ENCODE measurements around the gene SEMA6B. TPM values are rescaled to one million over a fixed set of nuclear protein-coding genes. Genes with fewer than 3 reads are reported as not detected.
"Not testable (repeated sequence)": the region's sequence is repeated elsewhere in the genome, so short reads cannot be mapped to it uniquely, and the experiment has no call there.

The SEMA6B gene
- polyA plus RNA-seq, 4 donors: 2.3 to 3.8 (median 3.0) TPM

DNA sequence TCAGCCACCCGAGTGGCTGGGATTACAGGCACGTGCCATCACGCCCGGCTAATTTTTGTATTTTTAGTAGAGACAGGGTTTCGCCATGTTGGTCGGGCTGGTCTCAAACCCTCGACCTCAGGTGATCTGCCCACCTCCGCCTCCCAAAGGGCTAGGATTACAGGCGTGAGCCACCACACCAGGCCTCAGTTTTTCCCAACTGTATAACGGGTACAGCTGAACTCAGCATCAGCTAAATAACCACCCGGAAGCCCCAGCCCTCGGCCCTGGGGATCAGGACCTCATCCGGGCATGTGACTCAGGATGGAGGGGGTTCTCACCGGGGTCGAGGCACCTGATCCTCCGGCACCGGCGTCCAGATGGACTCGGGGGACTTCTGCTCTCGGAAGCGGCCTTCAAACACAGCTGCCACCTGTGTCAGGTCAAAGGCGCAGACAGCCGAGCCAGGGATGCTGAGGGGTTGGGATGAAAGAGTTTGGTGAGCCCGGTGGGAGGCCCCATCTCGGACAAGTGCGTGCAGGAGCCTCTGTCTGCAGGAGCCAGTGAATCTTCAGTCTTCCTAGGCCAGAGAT is 8.9 kb downstream of the SEMA6B start:
- DNase-seq (ENCODE audit: low read depth in 4 of 4, low spot score in 3 of 4): no peak

DNA sequence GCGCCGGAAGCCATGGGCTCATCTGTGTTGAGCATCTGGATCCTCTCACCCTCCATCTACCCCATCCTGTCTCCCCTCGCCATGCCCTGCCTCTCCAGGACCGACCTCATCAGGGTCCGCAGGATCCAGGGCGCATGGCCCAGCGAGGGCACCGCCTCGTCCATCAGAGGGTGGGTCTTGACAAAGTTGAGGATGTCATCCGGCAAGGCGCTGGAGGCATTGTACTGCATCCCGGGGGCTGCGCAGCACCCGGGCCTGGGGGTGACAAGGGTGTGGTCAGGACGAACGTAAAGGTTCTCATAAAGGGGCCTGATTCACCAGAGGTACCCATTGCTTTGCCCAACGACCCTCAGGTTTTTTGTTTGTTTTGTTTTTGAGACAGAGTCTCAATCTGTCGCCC is 9.5 kb downstream of the SEMA6B start:
- no peak for DNase-seq (ENCODE audit: low read depth in 4 of 4, low spot score in 3 of 4)

DNA sequence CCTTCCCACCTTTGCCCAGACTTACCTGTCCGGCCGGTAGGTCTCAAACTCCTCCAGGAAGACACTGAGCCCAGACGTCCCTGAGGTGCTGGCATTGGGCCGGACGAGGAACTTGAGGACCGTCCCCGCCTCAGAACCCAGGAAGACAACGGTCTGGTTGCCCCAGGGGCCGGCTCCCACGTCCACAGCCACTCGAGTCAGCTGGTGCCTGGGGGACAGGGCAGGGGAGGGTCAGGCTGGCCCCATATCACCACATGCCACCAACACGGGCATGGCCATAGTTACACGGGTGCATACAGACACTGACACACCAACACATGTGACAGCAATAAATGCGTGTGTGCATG is 11.3 kb downstream of the SEMA6B start:
- no peak for DNase-seq (ENCODE audit: low read depth in 4 of 4, low spot score in 3 of 4)

- DNase-seq (ENCODE audit: low read depth in 4 of 4, low spot score in 3 of 4): no peak
Observed at GRCh38 chr19:4547303-4548237, 11.9 kb downstream of the SEMA6B start.

DNA sequence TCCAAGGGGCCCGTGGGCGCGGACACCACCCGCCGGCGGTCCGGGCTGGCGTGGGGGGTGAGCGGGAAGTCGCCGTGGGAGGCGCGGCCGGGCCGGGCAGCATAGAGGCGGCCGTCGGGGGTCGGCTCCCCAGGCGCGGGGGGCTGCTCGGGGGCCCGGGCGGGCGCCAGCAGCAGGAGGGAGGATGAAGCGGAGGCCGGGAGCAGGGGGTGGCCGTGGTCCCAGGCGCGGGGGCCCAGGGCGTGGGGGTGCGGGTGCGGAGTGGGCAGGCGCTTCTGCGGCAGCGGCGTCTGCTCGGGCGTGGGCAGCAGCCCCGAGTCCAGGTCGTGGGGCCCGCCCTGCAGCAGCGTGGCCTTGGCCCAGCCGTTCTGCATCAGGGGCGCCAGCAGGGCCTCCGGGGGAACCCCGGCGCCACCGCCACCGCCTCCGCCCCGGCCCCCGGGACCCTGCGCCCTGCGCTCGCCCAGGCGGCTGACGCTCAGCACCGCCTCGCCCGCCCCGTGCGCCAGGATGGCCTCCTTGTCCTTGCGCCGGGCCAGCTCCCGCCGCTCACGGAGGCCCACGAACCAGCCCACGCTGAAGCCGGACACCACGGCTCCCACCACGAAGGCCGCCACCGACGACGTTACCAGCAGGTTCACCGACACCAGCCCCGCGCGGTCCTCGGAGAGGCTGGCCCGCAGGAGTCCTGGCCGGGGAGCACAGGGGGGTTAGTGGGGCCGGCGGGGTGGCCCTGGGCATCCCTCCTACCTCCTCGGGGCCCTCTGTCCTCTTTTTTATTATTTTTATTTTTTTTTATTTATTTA is 15.4 kb downstream of the SEMA6B start:
- no peak for DNase-seq (ENCODE audit: low read depth in 4 of 4, low spot score in 3 of 4)

- DNase-seq (ENCODE audit: low read depth in 4 of 4, low spot score in 3 of 4): no peak
Observed at GRCh38 chr19:4542896-4543841, 16.3 kb downstream of the SEMA6B start.

GRCh38 chr19:4541806-4542145 is 17.7 kb downstream of the SEMA6B start:
- DNase-seq (ENCODE audit: low read depth in 4 of 4, low spot score in 3 of 4): not testable (repeated sequence)

DNA sequence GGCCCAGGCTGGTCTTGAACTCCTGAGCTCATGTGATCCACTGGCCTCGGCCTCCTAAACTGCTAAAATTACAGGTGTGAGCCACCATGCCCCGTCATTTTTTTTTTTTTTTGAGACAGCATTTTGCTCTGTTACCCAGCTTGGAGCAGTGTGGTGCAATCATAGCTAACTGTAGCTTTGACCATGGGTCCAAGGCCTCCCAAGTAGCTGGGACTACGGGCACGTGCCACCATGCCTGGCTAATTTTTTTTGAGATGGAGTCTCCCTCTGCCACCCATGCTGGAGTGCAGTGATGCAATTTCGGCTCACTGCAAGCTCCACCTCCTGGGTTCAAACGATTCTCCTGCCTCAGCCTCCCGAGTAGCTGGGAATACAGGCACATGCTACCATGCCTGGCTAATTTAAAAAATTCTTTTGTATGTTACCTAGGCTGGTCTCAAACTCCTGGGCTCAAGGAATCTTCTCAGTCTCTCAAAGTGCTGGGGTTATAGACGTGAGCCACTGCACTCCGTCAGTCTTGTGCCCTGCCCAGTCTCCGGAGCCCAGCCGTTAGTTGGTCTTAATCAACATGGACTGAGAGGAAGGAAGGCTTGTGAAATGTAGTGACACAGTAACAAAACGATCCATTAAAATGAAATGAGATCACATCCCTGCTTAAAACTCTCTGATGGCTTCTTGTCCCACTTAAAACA is 18.2 kb downstream of the SEMA6B start:
- DNase-seq (ENCODE audit: low read depth in 4 of 4, low spot score in 3 of 4): no peak

DNA sequence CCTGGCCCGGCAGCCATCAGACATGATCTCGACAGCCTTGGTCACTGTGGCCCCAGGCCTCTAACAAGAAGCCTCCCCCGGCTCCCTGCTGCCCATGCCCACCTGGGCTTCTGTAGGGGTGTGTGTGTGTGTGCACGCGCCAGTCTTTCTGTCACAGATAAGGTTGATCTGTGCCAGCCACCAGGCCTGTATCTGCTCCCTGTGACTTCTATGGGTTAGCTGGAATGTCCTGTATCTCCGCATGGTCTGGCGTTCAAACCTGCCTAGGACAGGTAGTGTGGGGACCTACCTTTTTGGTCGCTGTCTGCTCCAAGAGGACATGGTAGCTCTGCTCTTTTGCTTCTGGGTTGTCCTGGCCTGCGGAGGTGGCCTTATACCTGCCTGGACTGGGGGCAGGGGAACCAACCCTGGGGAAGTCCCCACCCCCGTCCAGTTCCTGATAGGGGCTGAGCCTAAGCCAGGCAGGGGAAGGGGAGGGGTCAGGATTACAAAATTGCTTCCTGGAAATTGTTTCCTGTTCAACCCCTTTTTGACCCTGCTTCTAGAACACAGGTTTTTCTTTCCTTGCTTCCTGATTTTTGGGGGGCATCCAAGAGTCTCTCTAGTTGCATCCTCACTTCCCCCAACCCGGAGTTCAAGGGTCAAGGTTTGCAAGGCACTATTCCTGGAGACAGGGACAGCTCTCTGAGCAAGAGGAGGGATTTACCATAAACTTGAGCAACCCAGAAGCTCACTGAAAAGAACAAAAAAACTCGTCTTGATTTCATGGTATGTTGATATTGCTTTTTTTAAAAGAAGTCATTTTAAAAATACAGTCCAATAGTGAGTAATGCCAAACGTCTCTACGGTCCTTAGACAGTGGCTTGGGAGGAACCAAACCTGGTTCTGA is 19.5 kb downstream of the SEMA6B start, which contains the start of gene LRG1:
Gene LRG1, minus strand, starts transcription at position 344 of the 889 bp plus-strand sequence. Its CDS starts 23 bp downstream, at position 321.
- DNase-seq (ENCODE audit: low read depth in 4 of 4, low spot score in 3 of 4): no peak

DNA sequence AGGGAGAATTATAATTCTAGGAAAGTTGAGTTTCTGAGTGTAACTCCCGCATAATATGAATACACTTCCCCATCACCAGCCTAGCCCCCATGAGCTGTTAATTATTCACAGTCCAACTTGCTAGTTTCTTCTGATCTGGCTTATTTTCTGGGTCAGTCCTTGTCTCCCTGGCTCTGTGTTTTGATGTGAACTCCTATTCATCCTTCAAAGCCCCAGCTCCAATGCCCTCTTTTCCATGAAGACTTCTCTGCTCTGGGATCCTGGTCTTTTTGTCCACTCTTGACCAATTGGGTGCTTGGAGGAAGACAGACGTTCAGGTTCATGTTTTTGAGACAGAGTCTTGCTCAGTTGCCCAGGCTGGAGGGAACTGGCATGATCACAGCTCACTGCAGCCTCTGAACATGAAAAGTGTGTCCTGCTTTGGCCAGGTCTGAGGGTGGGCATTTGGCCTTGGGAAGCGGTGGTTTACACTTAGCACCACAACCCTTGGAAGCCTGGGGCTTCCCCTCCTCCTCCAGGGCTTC is 20.3 kb downstream of the SEMA6B start:
- DNase-seq (ENCODE audit: low read depth in 4 of 4, low spot score in 3 of 4): no peak

GRCh38 chr19:4538601-4538954 is 20.9 kb downstream of the SEMA6B start:
- no peak for DNase-seq (ENCODE audit: low read depth in 4 of 4, low spot score in 3 of 4)

DNA sequence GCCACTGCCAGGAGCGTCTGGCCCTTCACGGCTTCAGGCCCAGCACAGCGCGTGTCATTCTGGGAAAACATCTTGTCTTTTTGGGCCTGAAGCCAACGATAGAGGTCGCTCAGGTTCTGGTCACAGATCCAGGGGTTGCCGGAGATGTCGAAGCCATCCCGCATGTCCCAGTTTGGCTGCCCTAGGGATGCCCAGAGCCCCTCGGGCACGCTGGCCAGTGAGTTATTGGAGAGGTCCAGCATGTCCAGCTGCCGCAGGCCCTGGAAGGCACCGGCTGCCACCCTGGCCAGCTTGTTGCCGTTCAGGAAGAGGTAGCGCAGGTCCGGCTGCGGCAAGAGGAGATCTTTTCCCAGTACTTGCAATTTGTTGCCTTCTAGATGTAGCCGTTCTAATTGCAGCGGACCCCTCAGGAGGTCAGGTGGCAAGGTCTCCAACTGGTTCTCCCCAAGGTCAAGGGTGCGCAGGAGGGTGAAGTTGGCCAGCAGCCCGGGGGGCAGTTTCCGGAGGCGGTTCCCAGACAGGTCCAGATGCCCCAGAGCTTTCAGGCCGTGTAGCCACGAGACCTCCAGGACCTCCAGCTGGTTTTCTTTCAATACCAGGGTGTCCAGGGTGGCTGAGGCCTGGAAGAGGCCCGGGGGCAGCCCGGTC is 21.4 kb downstream of the SEMA6B start:
- DNase-seq (ENCODE audit: low read depth in 4 of 4, low spot score in 3 of 4): no peak

DNA sequence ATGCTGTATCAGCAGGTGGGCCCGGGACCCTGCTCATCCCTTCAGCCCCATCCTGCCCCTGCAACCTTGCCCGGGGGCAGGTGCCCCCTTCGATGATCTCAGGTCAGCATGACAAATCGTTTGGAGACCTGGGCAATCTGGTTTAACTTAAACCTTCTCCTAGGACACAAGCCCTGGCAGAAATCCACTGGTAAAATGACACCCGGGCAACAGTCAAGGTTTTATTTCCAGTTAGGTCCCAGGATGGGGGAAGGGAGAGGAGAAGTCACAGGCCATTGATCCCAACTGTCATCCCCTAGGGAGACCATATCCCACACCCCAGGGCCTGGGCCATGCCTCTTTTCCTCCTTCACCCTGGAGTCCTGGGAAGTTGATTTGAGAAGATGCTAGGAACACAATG is 22.7 kb downstream of the SEMA6B start:
- no peak for DNase-seq (ENCODE audit: low read depth in 4 of 4, low spot score in 3 of 4)

DNA sequence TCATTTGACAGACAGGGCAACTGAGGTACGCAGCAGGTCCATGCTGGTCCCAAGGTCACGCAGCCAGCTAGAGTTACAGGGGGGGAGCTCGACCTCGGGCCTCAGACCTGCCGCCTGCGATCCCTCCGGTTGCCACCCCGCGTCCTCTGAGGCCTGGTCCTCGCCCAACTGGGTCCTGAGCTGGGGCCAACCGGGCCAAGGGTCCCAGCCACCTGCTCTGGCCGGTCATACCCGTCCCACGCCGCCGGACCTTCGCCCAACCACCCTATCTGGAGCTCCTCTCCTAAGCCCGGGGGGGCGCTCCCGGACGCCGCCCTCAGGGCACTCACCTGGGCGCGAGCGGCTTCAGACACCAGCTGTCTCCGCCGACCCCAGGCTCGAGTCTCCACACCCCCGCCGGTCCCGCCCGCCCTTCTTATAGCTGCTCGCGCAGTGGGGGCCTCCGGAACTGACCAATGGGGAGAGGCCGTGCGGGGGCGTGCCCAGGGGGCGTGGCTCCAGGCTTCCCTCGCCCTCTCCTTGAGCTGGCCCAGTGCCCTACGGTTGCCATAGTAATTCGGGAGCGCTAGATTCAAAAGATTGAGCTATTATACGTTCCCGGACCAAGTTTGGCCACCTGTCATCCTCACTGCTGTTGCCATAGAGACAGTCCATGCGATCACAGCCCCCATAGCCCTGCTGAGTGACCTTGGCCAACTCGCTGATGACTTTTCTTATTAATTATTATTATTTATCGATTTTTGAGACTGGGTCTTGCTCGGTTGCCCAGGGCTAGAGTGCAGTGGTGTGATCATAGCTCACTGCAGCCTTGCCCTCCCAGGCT is 24.4 kb downstream of the SEMA6B start, which contains the start of gene PLIN5:
Gene PLIN5, minus strand, starts transcription at position 389 of the 823 bp plus-strand sequence. CDS start 1,150 bp downstream, outside the sequence.
- peak; percentile 52 to 67 (median 60) for DNase-seq (ENCODE audit: low read depth in 4 of 4, low spot score in 3 of 4)

DNA sequence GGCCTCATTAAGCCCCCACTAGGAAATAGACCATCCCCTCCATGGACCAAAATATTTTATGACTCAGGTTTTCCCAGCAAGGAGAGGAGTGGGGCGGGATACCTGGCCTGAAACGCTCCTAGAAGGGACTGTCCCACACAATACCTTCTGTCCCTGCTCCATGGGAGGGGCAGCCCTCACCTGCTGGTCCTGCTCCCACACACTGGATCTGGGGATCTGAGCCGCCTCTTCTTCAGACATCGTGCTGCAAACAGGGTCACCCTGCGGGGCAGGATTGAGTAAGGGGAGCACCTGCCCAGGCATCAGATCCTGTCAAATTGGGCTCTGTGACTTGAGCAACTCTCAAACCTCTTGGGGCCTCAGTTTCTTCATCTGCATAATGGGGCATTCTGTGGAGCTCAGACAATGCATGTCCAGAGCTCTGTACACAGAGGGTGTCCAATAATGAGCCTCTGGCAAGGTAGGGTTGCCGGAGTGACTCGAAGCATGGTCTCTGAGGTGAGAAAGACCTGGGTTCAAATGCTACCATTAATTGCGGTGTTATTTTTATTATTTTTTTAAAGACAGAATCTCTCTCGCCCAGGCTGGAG is 25.6 kb downstream of the SEMA6B start:
- no peak for DNase-seq (ENCODE audit: low read depth in 4 of 4, low spot score in 3 of 4)

- DNase-seq (ENCODE audit: low read depth in 4 of 4, low spot score in 3 of 4): no peak
Observed at GRCh38 chr19:4533334-4533733, 26.1 kb downstream of the SEMA6B start.
